IMR-90 (cell line): Measurements from ENCODE around the gene HOXA3. TPM values are rescaled to one million over a fixed set of nuclear protein-coding genes. Genes with fewer than 3 reads are reported as not detected.
A peak's percentile ranks its signal among the peaks of the same experiment; 100 is the strongest.

Source experiments
- ATAC-seq: fragments of 200-7000 bp; cut with Tn5 transposase; 2 replicates; pipeline ENCODE4 v1.9.1; 2020; ENCODE audit warnings: low read depth, mild to moderate bottlenecking, moderate library complexity
- BruUV-seq: library from RNA; stranded (reverse); fragments of 400-500 nt; replicated peaks from 2 replicates; lab custom pipeline; 2021; lab: Mats Ljungman, UMichigan
- CTCF ChIA-PET: fragments of 300-600 bp; formaldehyde crosslinking; extraction: SDS; loops from one replicate; lab custom pipeline; 2021; ENCODE audit warnings: antibody characterized with exemption; lab: Yijun Ruan, JAX
- POLR2A ChIA-PET: fragments of 300-600 bp; sonication (Branson Sonifier 250); formaldehyde crosslinking; loops from one replicate; lab custom pipeline; 2022; ENCODE audit warnings: antibody characterized with exemption; ENCODE audit not compliant: unreplicated experiment; lab: Charles Lee
- DNase-seq: peaks from one replicate; pipeline ENCODE4 v3.0.0; 2013
- H2AFZ ChIP-seq: replicated peaks from 2 replicates; pipeline ENCODE3; 2013; ENCODE audit warnings: low read length, mild to moderate bottlenecking; ENCODE audit not compliant: poor library complexity
- H2AK5ac ChIP-seq: 2 replicates; pipeline ENCODE4 v1.6.1; 2013; ENCODE audit warnings: low read depth, low read length, inconsistent platforms
- H2AK9ac ChIP-seq: replicated peaks from 2 replicates; pipeline ENCODE3; 2013; ENCODE audit warnings: mild to moderate bottlenecking, low read depth, low read length, moderate library complexity; ENCODE audit not compliant: poor library complexity
- H2BK120ac ChIP-seq: 2 replicates; pipeline ENCODE4 v1.6.1; 2013; ENCODE audit warnings: low read depth, low read length, inconsistent platforms
- H2BK15ac ChIP-seq: 3 replicates; pipeline ENCODE4 v1.6.1; 2013; ENCODE audit warnings: low read depth, low read length, inconsistent platforms
- H2BK20ac ChIP-seq: 2 replicates; pipeline ENCODE4 v1.6.1; 2013; ENCODE audit warnings: low read depth, mild to moderate bottlenecking, inconsistent platforms, low read length, moderate library complexity
- H2BK5ac ChIP-seq: 2 replicates; pipeline ENCODE4 v1.6.1; 2013; ENCODE audit warnings: mild to moderate bottlenecking, low read depth, low read length, inconsistent platforms; ENCODE audit not compliant: poor library complexity, severe bottlenecking
- H3K14ac ChIP-seq: replicated peaks from 2 replicates; pipeline ENCODE4 v1.6.1; 2013; ENCODE audit warnings: low read depth, low read length, inconsistent platforms
- H3K18ac ChIP-seq: 2 replicates; pipeline ENCODE4 v1.6.1; 2013; ENCODE audit warnings: low read depth, low read length, control low read depth
- H3K23ac ChIP-seq: 2 replicates; pipeline ENCODE4 v1.6.1; 2013; ENCODE audit warnings: low read depth, low read length, inconsistent platforms
- H3K27ac ChIP-seq: 2 replicates; pipeline ENCODE4 v1.5.1; 2013; ENCODE audit warnings: mild to moderate bottlenecking, control low read depth, low read length; ENCODE audit not compliant: insufficient read depth
- H3K27me3 ChIP-seq: 2 replicates; pipeline ENCODE4 v1.6.1; 2013; ENCODE audit warnings: low read length; ENCODE audit not compliant: control insufficient read depth, insufficient read depth
- H3K36me3 ChIP-seq: 2 replicates; pipeline ENCODE4 v1.6.1; 2013; ENCODE audit warnings: low read length, mixed read lengths; ENCODE audit not compliant: control insufficient read depth, insufficient read depth
- H3K4ac ChIP-seq: 2 replicates; pipeline ENCODE4 v1.6.1; 2013; ENCODE audit warnings: low read depth, low read length, inconsistent platforms
- H3K4me1 ChIP-seq: 2 replicates; pipeline ENCODE4 v1.6.1; 2013; ENCODE audit warnings: low read length, mixed read lengths; ENCODE audit not compliant: control insufficient read depth, insufficient read depth
- H3K4me2 ChIP-seq: 2 replicates; pipeline ENCODE4 v1.6.1; 2013; ENCODE audit warnings: low read depth, mild to moderate bottlenecking, control low read depth, low read length, moderate library complexity
- H3K4me3 ChIP-seq: 2 replicates; pipeline ENCODE4 v1.5.1; 2013; ENCODE audit warnings: low read depth, mild to moderate bottlenecking, control low read depth, low read length, moderate library complexity; ENCODE audit not compliant: insufficient read depth
- H3K56ac ChIP-seq: 2 replicates; pipeline ENCODE4 v1.6.1; 2013; ENCODE audit warnings: low read length, inconsistent platforms; ENCODE audit not compliant: insufficient read depth; ENCODE audit errors: extremely low read depth
- H3K79me1 ChIP-seq, 2 experiments: 2 replicates each; pipeline ENCODE4 v1.6.1; 2013; ENCODE audit warnings: low read length in 2 of 2, inconsistent platforms in 1 of 2, low read depth in 1 of 2
- H3K9ac ChIP-seq: 2 replicates; pipeline ENCODE4 v1.6.1; 2013; ENCODE audit warnings: low read depth, low read length, control low read depth
- H3K9me1 ChIP-seq: 2 replicates; pipeline ENCODE4 v1.6.1; 2013; ENCODE audit warnings: low read length, inconsistent platforms; ENCODE audit not compliant: insufficient read depth
- H3K9me3 ChIP-seq: 2 replicates; pipeline ENCODE4 v1.6.1; 2013; ENCODE audit warnings: low read length; ENCODE audit not compliant: control insufficient read depth, insufficient read depth
- H4K20me1 ChIP-seq: 2 replicates; pipeline ENCODE4 v1.6.1; 2013; ENCODE audit warnings: low read length, inconsistent platforms; ENCODE audit not compliant: insufficient read depth
- H4K5ac ChIP-seq: 2 replicates; pipeline ENCODE4 v1.6.1; 2013; ENCODE audit warnings: mild to moderate bottlenecking, low read depth, low read length, control low read depth
- H4K8ac ChIP-seq, 2 experiments: 2 replicates each; pipeline ENCODE4 v1.6.1; 2013; ENCODE audit warnings: low read depth in 2 of 2, low read length in 2 of 2, control low read depth in 1 of 2, inconsistent platforms in 1 of 2
- H4K91ac ChIP-seq: 2 replicates; pipeline ENCODE4 v1.6.1; 2013; ENCODE audit warnings: low read depth, low read length, inconsistent platforms; ENCODE audit not compliant: insufficient read depth
- BHLHE40 ChIP-seq: fragments of 150-350 bp; IDR thresholded peaks from 2 replicates; pipeline ENCODE4 v1.6.1; 2016; ENCODE audit warnings: mild to moderate bottlenecking, low read depth, low read length
- MAFK ChIP-seq: IDR thresholded peaks from 2 replicates; pipeline ENCODE4 v1.6.1; 2012; ENCODE audit warnings: low read depth, low read length, improper control_type of control experiment
- MXI1 ChIP-seq: IDR thresholded peaks from 2 replicates; pipeline ENCODE4 v1.6.1; 2012; ENCODE audit warnings: low read depth, mild to moderate bottlenecking, low read length, moderate library complexity, borderline replicate concordance
- NFE2L2 ChIP-seq: fragments of 150-350 bp; IDR thresholded peaks from 2 replicates; pipeline ENCODE4 v1.6.1; 2016; ENCODE audit warnings: low read depth, mild to moderate bottlenecking, low read length
- POLR2A ChIP-seq: IDR thresholded peaks from 2 replicates; pipeline ENCODE4 v1.6.1; 2012; ENCODE audit warnings: mild to moderate bottlenecking, low read depth, low read length
- RFX5 ChIP-seq: IDR thresholded peaks from 2 replicates; pipeline ENCODE4 v1.8.0; 2012; ENCODE audit warnings: low read depth, mild to moderate bottlenecking, low read length, moderate library complexity
- WGBS, 2 experiments: methylation state at CpG; one replicate each; pipeline versions ENCODE4 v1.1.5 to v1.1.7; 2013; ENCODE audit warnings: missing lambda C conversion rate in 2 of 2; ENCODE audit not compliant: insufficient read length in 1 of 2; ENCODE audit errors: extremely low coverage in 2 of 2; 5-methylcytosine and 5-hydroxymethylcytosine counted together
- dilution Hi-C: fragments of 300-500 bp; cut with HindIII; formaldehyde crosslinking; loops from one replicate; pipeline ENCODE4 v1.14.3; 2018; ENCODE audit warnings: low sequenced_read_pairs; ENCODE audit not compliant: unreplicated experiment
- in situ Hi-C: fragments of 300-500 bp; cut with MboI; formaldehyde crosslinking; loops from 3 replicates; pipeline ENCODE4 v1.14.3; 2019; ENCODE audit warnings: low sequenced_read_pairs, inconsistent platforms, mixed read lengths
- intact Hi-C: fragments of 100-400 bp; cut with micrococcal nuclease; formaldehyde crosslinking; loops from 2 replicates; pipeline ENCODE4 v1.10.0; 2022
- polyA plus RNA-seq, 3 experiments: library from polyadenylated mRNA; depleted of rRNA; stranded (reverse); fragments of >200 nt; gene quantifications; 2 replicates each; pipeline ENCODE4 v1.2.3, GENCODE V29; 2012; ENCODE audit warnings: low replicate concordance in 1 of 3
- total RNA-seq: library from RNA; depleted of rRNA; stranded (reverse); fragments of >200 nt; gene quantifications from 2 replicates; pipeline ENCODE4 v1.2.3, GENCODE V29; 2012
- TF ChIP-seq, protein P1 (sequence below): fragments of 150-350 bp; IDR thresholded peaks from 2 replicates; pipeline ENCODE4 v1.6.1; 2017; ENCODE audit warnings: mild to moderate bottlenecking, antibody characterized with exemption, low read length, low read depth

The HOXA3 gene
- total and polyA plus RNA-seq, 2 of the 4 experiments (the other 2 are of a cell fraction) = 0.90 to 5.4 TPM

DNA sequence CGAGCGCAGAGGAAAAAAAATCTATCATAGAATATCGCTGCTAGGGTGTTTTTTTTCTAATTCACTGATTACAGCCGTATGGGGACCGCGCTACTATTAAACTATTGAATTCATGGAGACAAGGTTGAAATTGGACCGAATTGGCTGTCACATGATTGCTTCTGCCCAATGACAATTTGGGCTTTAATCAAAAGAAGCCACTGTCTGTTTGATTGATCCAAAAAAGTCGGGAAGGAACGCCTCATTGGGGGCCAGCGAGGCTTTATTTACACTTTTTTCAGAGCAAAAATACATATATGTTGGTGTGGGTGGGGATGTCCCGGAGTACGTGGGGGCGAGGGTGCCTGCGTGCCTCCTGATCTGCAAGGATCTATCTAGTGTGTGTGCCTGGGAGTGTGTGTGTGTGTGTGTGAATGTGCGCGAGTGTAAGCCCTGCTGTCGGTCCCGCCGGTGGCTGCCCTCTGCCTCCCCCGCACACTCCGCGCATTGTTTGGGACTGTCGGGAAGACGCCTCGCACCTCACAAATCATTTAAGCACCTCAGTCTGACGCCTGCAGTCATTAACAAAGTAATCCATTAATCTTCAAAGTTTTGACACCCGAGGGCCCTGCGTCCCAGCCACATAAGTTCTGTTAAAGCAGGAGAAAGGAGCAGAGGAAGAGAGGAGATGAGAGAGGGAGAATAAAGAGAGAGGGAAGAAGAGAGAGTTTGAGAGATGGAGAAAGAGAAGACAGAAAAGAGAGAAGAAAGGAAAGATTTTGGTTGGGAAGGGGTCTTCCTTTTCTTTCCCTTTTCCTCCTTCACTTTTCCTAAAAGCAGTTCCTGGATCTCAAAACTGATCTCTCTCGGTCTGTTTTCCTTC lies 49.6 kb downstream of the HOXA3 start, which contains the start of gene HOXA2:
Gene HOXA2, minus strand, starts transcription at position 103 of the 862 bp plus-strand sequence. CDS start 183 bp downstream, outside the sequence.
- peak; percentile 18 for ATAC-seq
- peak within 1 kb of the TSS; percentile 71; the same call in 2 of the 3 replicates for H2BK15ac ChIP-seq
- H4K20me1 ChIP-seq = 0 out of 2 replicates have a peak, but pooled peaks cover 7% of the 10 kb centered on the region
- H3K79me1 ChIP-seq = peaks cover 0 to 20% of the 10 kb centered on the region in 2 experiments; a peak in 2 of 4 replicates
- H3K14ac ChIP-seq = peak within 1 kb of the TSS; percentile 81
- H3K9ac ChIP-seq = peak within 1 kb of the TSS; percentile 93
- H3K18ac ChIP-seq = peak within 1 kb of the TSS; percentile 93
- POLR2A ChIA-PET = no interaction called here
- H4K91ac ChIP-seq = peak within 1 kb of the TSS; percentile 86
- peak within 1 kb of the TSS; percentile 97 for H3K4me2 ChIP-seq
- dilution Hi-C loops = no loop called here
- peak within 1 kb of the TSS; percentile 91 for H3K4ac ChIP-seq
- peaks cover 31% of the 10 kb centered on the region for H3K4me1 ChIP-seq
- CTCF ChIA-PET = no interaction called here
- peaks cover 10% of the 10 kb centered on the region for H3K36me3 ChIP-seq
- peak within 1 kb of the TSS; percentile 54 to 84 for H4K8ac ChIP-seq
- H3K4me3 ChIP-seq = peak within 1 kb of the TSS; percentile 52
- TF ChIP-seq POLR2A (no peak), BHLHE40 (peak; percentile 46; the same call in 1 of the 2 replicates), MXI1 (no peak), MAFK (no peak), RFX5 (no peak), NFE2L2 (no peak)
- TF ChIP-seq, protein P1, sequence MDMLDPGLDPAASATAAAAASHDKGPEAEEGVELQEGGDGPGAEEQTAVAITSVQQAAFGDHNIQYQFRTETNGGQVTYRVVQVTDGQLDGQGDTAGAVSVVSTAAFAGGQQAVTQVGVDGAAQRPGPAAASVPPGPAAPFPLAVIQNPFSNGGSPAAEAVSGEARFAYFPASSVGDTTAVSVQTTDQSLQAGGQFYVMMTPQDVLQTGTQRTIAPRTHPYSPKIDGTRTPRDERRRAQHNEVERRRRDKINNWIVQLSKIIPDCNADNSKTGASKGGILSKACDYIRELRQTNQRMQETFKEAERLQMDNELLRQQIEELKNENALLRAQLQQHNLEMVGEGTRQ = peak; percentile 77
- H3K9me1 ChIP-seq = no peaks in the 10 kb centered on the region
- 0% methylated on average over 9 of the region's 29 CpGs; no CpG with 5 or more reads in 1 of the 2 experiments for WGBS, 2 experiments
- H2AFZ ChIP-seq = peak within 1 kb of the TSS; percentile 88
- H3K9me3 ChIP-seq = no peaks in the 10 kb centered on the region
- intact Hi-C loops = no loop called here
- peak within 1 kb of the TSS; percentile 86 for H3K56ac ChIP-seq
- BruUV-seq = no TSS peak
- H4K5ac ChIP-seq = peak within 1 kb of the TSS; percentile 82
- peak within 1 kb of the TSS; percentile 95 for H2BK5ac ChIP-seq
- peak within 1 kb of the TSS; percentile 96 for H3K23ac ChIP-seq
- H3K27me3 ChIP-seq = no peaks in the 10 kb centered on the region
- peak within 1 kb of the TSS; percentile 82 for H2BK20ac ChIP-seq
- peak within 1 kb of the TSS; percentile 76 for H2AK5ac ChIP-seq
- H3K27ac ChIP-seq = peak within 1 kb of the TSS; percentile 96
- peak; percentile 91 for DNase-seq
- in situ Hi-C loops = loop anchor here (5.0 to 10.0 kb wide), 4 partner anchors 39 to 1241 kb away; partner anchors contain the start of gene HOXA5
- H2BK120ac ChIP-seq = peak within 1 kb of the TSS; percentile 84
- H2AK9ac ChIP-seq = peak within 1 kb of the TSS; percentile 86
